ENCODE measurements around the gene PLEKHB1.

Gene PLEKHB1

DNA sequence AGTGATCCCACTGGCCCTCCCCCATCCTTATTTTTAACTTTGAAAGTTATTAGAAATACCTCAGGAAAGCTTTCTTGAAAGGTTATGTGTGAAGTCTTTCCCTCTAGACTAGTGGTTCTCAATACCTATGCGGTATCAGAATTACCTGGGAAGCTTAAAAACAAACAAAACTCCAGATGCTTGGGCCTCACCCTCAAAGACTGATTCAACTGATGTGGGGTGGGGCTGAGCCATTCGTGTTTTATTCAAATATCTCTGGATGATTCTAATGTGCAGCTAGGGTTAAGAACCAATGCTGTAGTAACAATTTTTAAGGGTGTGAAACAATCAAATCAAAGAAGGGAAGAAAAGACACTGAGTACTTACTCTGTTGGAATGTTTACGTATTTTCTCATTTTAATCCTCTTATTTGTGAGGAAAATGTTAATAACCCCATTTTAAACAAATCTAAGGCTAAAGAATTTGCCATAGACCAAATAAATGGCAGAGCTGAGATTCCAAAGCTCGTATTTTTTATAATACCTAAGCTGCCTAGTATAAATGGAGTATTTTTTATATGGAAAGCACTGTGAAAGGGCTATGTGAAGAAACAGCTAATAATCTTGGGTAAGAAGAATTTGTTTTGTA is 47.6 kb downstream of the PLEKHB1 start:
- DNase-seq: no peak

DNA sequence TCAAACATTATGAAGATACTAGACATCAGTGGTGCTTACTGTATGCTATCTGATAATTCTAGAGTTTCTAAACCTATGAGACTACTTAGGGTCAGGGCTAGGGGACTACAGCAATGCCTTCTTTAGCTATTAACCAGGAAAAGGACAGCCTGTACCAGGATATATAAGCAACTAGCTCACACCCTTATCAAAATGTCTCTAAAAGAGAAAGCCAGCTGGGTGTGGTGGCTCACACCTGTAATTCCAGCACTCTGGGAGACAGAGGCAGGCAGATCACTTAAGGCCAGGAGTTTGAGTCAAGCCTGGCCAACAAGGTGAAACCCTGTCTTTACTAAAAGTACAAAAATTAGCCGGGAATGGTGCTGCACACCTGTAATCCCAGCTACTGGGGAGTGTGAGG is 58.7 kb downstream of the PLEKHB1 start:
- no peak for DNase-seq

DNA sequence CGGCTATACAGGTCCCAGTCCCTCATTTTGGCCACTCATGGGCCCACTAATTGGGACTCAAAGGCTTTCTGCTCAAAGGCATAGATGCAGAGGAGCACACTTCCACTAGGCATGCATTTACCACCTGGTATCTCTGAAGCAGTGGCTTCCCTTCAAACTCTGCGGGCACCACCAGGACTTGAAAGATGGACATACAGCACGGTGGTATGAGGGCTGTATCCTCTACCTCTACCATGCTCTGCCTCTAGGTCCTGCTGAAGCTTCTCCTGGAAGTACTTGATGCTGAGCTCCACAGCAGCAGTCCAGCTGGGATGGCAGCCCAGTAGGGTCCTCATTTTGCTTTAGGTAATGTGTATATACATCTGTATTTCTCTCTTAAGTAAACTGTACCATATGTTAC is 64.6 kb downstream of the PLEKHB1 start:
- no peak for DNase-seq

Measured in GDM1 (cell line).